ENCODE results near the gene PDILT.

GRCh38 chr16:20388854-20389253 is 15.7 kb downstream of the PDILT start:
- TF ChIP-seq CTCF (IDR thresholded peaks at IDR 0.05; ENCODE audit: low read length), result no peak
- TF ChIP-seq EZH2 (IDR thresholded peaks at IDR 0.05; ENCODE audit: borderline replicate concordance, low read length), result no peak

Data from OCI-LY1 (cell line).